GM12878 (cell line): ENCODE measurements around the gene MTA3. TPM values are rescaled to one million over a fixed set of nuclear protein-coding genes. Genes with fewer than 3 reads are reported as not detected.

Experiments
- ATAC-seq: fragments of 200-7000 bp; cut with Tn5 transposase; 3 replicates; pipeline ENCODE4 v1.9.1; 2020; ENCODE audit warnings: mild to moderate bottlenecking, moderate library complexity
- BruUV-seq: library from RNA; stranded (reverse); fragments of 400-500 nt; replicated peaks from 2 replicates; lab custom pipeline; 2021; lab: Mats Ljungman, UMichigan
- CTCF ChIA-PET: fragments of 300-600 bp; sonication (Branson Sonifier 250); formaldehyde crosslinking; extraction: SDS; loops from one replicate; lab custom pipeline; 2021; ENCODE audit warnings: inconsistent platforms; lab: Yijun Ruan, JAX
- POLR2A ChIA-PET: fragments of 350-600 bp; formaldehyde crosslinking; extraction: SDS; loops from one replicate; lab custom pipeline; 2021; ENCODE audit warnings: inconsistent platforms; lab: Charles Lee
- RAD21 ChIA-PET: fragments of 300-600 bp; sonication (Branson Sonifier 250); formaldehyde crosslinking; loops from one replicate; lab custom pipeline; 2023; ENCODE audit warnings: antibody characterized with exemption; ENCODE audit not compliant: unreplicated experiment; lab: Charles Lee
- SMC1A ChIA-PET: fragments of 300-600 bp; sonication (Branson Sonifier 250); formaldehyde crosslinking; loops from one replicate; lab custom pipeline; 2023; ENCODE audit not compliant: unreplicated experiment, uncharacterized antibody; lab: Charles Lee
- DNase-seq: peaks from one replicate; pipeline ENCODE4 v3.0.0-alpha.2; 2011; ENCODE audit warnings: low read depth, low spot score
- FAIRE-seq: peaks from 3 replicates; lab custom pipeline; 2011; peaks lifted over from hg19 to GRCh38; lab: Jason Lieb, UNC
- H2AFZ ChIP-seq: 2 replicates; pipeline ENCODE4 v1.6.0; 2011; ENCODE audit warnings: low read depth, low read length, control low read depth; ENCODE audit not compliant: control insufficient read depth
- H3K27ac ChIP-seq: 2 replicates; pipeline ENCODE4 v1.5.1; 2011; ENCODE audit warnings: control low read depth; ENCODE audit not compliant: control insufficient read depth, insufficient read depth
- H3K27me3 ChIP-seq, 2 experiments: replicated peaks in 1 of 2; 2 replicates each; pipeline versions ENCODE4 v1.6.0 to v1.6.1; 2011; ENCODE audit warnings: low read length in 1 of 2; ENCODE audit not compliant: control insufficient read depth in 2 of 2, insufficient read depth in 2 of 2
- H3K36me3 ChIP-seq, 2 experiments: 2 replicates each; pipeline ENCODE4 v1.5.1; 2011; ENCODE audit warnings: low read length in 1 of 2; ENCODE audit not compliant: control insufficient read depth in 2 of 2, insufficient read depth in 2 of 2
- H3K4me1 ChIP-seq: 2 replicates; pipeline ENCODE4 v1.6.1; 2011; ENCODE audit warnings: mild to moderate bottlenecking, low read length, moderate library complexity, mixed read lengths; ENCODE audit not compliant: control insufficient read depth, insufficient read depth
- H3K4me2 ChIP-seq: 2 replicates; pipeline ENCODE4 v1.6.0; 2011; ENCODE audit warnings: control low read depth; ENCODE audit not compliant: control insufficient read depth, insufficient read depth
- H3K4me3 ChIP-seq: fragments of 200-600 bp; sonication (generic); 2 replicates; pipeline ENCODE4 v1.5.1; 2016
- H3K79me2 ChIP-seq: 2 replicates; pipeline ENCODE4 v1.6.0; 2011; ENCODE audit warnings: low read length; ENCODE audit not compliant: control insufficient read depth, insufficient read depth
- H3K9ac ChIP-seq: 2 replicates; pipeline ENCODE4 v1.8.0; 2011; ENCODE audit warnings: low read length, control low read depth, mixed read lengths; ENCODE audit not compliant: control insufficient read depth, insufficient read depth
- H3K9me3 ChIP-seq: replicated peaks from 3 replicates; pipeline ENCODE4 v1.5.1; 2011; ENCODE audit warnings: mild to moderate bottlenecking, low read length; ENCODE audit not compliant: control insufficient read depth, insufficient read depth
- H4K20me1 ChIP-seq: 2 replicates; pipeline ENCODE4 v1.6.0; 2011; ENCODE audit not compliant: control insufficient read depth, insufficient read depth
- ATF7 ChIP-seq: fragments of 450-650 bp; IDR thresholded peaks from 2 replicates; pipeline ENCODE4 v1.6.1; 2016; ENCODE audit warnings: low read depth, mild to moderate bottlenecking
- BCL11A ChIP-seq: IDR thresholded peaks from 2 replicates; pipeline ENCODE4 v1.6.1; 2011; ENCODE audit warnings: low read depth, low read length
- EED ChIP-seq: sonication (generic); IDR thresholded peaks from 2 replicates; pipeline ENCODE4 v1.6.1; 2016; ENCODE audit warnings: antibody characterized with exemption, low read depth
- ETV6 ChIP-seq, 2 experiments: fragments of 450-650 bp in 1 of 2; IDR thresholded peaks in 1 of 2; conservative IDR thresholded peaks in 1 of 2; 2 replicates each; pipeline ENCODE4 v1.6.1; 2014; ENCODE audit warnings: antibody characterized with exemption in 1 of 2, borderline replicate concordance in 1 of 2, low read depth in 1 of 2, mild to moderate bottlenecking in 1 of 2, moderate library complexity in 1 of 2
- HDGF ChIP-seq: fragments of 450-650 bp; IDR thresholded peaks from 2 replicates; pipeline ENCODE4 v1.6.1; 2016; ENCODE audit warnings: antibody characterized with exemption
- KAT2A ChIP-seq: conservative IDR thresholded peaks from 2 replicates; pipeline ENCODE4 v1.6.1; 2011; ENCODE audit warnings: low read depth, low read length; ENCODE audit not compliant: control insufficient read depth
- MLLT1 ChIP-seq: fragments of 450-650 bp; IDR thresholded peaks from 2 replicates; pipeline ENCODE4 v1.6.1; 2016; ENCODE audit warnings: mild to moderate bottlenecking
- NFYA ChIP-seq: IDR thresholded peaks from 2 replicates; pipeline ENCODE4 v1.6.1; 2011; ENCODE audit warnings: low read depth, mild to moderate bottlenecking, low read length, improper control_type of control experiment, borderline replicate concordance
- NFYB ChIP-seq: IDR thresholded peaks from 2 replicates; pipeline ENCODE4 v1.6.1; 2011; ENCODE audit warnings: low read depth, mild to moderate bottlenecking, low read length, improper control_type of control experiment, moderate library complexity; ENCODE audit not compliant: insufficient read depth
- NKRF ChIP-seq: fragments of 450-650 bp; conservative IDR thresholded peaks from 2 replicates; pipeline ENCODE4 v1.6.1; 2017; ENCODE audit warnings: mild to moderate bottlenecking, moderate library complexity
- NR2F1 ChIP-seq: fragments of 450-650 bp; conservative IDR thresholded peaks from 2 replicates; pipeline ENCODE4 v1.6.1; 2017; ENCODE audit warnings: mild to moderate bottlenecking
- PAX8 ChIP-seq: fragments of 450-650 bp; IDR thresholded peaks from 2 replicates; pipeline ENCODE4 v1.6.1; 2017; ENCODE audit warnings: mild to moderate bottlenecking, moderate library complexity
- RCOR1 ChIP-seq: conservative IDR thresholded peaks from 2 replicates; pipeline ENCODE4 v1.6.1; 2012; ENCODE audit warnings: low read depth, low read length, improper control_type of control experiment
- SRF ChIP-seq, 2 experiments: IDR thresholded peaks; 2 replicates each; pipeline ENCODE4 v1.6.1; 2011; ENCODE audit warnings: low read depth in 2 of 2, low read length in 2 of 2, mild to moderate bottlenecking in 1 of 2, moderate library complexity in 1 of 2
- TBL1XR1 ChIP-seq: IDR thresholded peaks from 2 replicates; pipeline ENCODE4 v1.6.1; 2012; ENCODE audit warnings: low read depth, low read length, improper control_type of control experiment
- ZNF207 ChIP-seq: fragments of 450-650 bp; IDR thresholded peaks from 2 replicates; pipeline ENCODE4 v1.6.1; 2014; ENCODE audit warnings: antibody characterized with exemption, mild to moderate bottlenecking, borderline replicate concordance
- ZNF384 ChIP-seq: IDR thresholded peaks from 2 replicates; pipeline ENCODE4 v1.6.1; 2012; ENCODE audit warnings: low read depth, mild to moderate bottlenecking, low read length, improper control_type of control experiment, borderline replicate concordance
- WGBS: methylation state at CpG from one replicate; pipeline ENCODE4 v1.1.6; 2016; ENCODE audit warnings: low lambda C conversion rate; ENCODE audit not compliant: insufficient replicate concordance, insufficient coverage; ENCODE audit errors: missing lambda C conversion rate; 5-methylcytosine and 5-hydroxymethylcytosine counted together
- in situ Hi-C: fragments of 300-500 bp; cut with MboI; formaldehyde crosslinking; loops from 9 replicates; pipeline ENCODE4 v1.14.3; 2018; ENCODE audit warnings: mixed read lengths
- intact Hi-C: fragments of 100-400 bp; cut with micrococcal nuclease; formaldehyde crosslinking; loops from one replicate; pipeline ENCODE4 v1.14.2; 2022; ENCODE audit not compliant: unreplicated experiment
- polyA plus RNA-seq, 11 experiments: library from polyadenylated mRNA; depleted of rRNA in 4 of 11; unstranded in 6 of 11; stranded (reverse) in 5 of 11; fragments of >200 nt; fragmentation: Nextera tagmentation in 4 of 11; fragmentation: Illumina TruSeq in 1 of 11; extraction: Ambion mirVana in 4 of 11; extraction: Trizol in 1 of 11; gene quantifications; 1 replicate in 1 of 11; 2 replicates in 10 of 11; pipeline versions ENCODE4 v1.2.1 to v1.2.3, GENCODE V29; 2011 to 2016; ENCODE audit warnings: inconsistent platforms in 2 of 11, missing spikeins in 2 of 11, low read depth in 1 of 11
- total RNA-seq, 4 experiments: library from RNA; depleted of rRNA in 3 of 4; stranded (reverse); fragments of >200 nt in 3 of 4; fragmentation: Illumina TruSeq in 1 of 4; extraction: Trizol in 1 of 4; gene quantifications; 2 replicates each; pipeline versions ENCODE4 v1.2.1 to v1.2.3, GENCODE V29; 2013 to 2021

MTA3 gene
- total and polyA plus RNA-seq, 10 of the 15 experiments (the other 5 are each of a cell fraction or from before 2014, with no cell fraction given) = 17.6 to 45.5 (median 26.5) TPM

- FAIRE-seq (no peak), DNase-seq (no peak), ATAC-seq (no peak)
- H2AFZ ChIP-seq = no peak overlapping the region
- peaks cover 19% of the 10 kb centered on the region for H3K4me1 ChIP-seq
- ChIA-PET CTCF (no interaction called here), RAD21 (interaction anchor here (0.7 to 1.1 kb wide), 2 partner anchors 67 to 70 kb away, joined by 3 to 4 read pairs; partner anchors contain the start of gene HAAO), POLR2A (interaction anchor here (1.1 kb wide), 1 partner anchor 28 kb away, joined by 4 read pairs; no protein-coding TSS in a partner anchor), SMC1A (interaction anchor here (2.9 kb wide), 1 partner anchor 28 kb away, joined by 7 read pairs; no protein-coding TSS in a partner anchor)
- H3K4me3 ChIP-seq = no peak overlapping the region
- H3K9ac ChIP-seq = no peak overlapping the region
- BruUV-seq = no TSS peak
- no peak for TF ChIP-seq ETV6 (conservative IDR thresholded peaks at IDR 0.05 in 1 of 2, IDR thresholded peaks at IDR 0.05 in 1 of 2; ENCODE audit: borderline replicate concordance in 1 of 2, low read depth in 1 of 2)
- no peak for TF ChIP-seq NFYA
- TF ChIP-seq HDGF = no peak
- no peak for TF ChIP-seq SRF (IDR thresholded peaks at IDR 0.05; ENCODE audit: low read depth in 2 of 2, low read length in 2 of 2)
- TF ChIP-seq NKRF = no peak
- no peak for TF ChIP-seq NR2F1
- TF ChIP-seq PAX8 = no peak
- TF ChIP-seq EED = no peak
- no peak for TF ChIP-seq ATF7
- no peak for TF ChIP-seq ZNF384
- TF ChIP-seq RCOR1 = no peak
- no peak for TF ChIP-seq NFYB
- no peak for TF ChIP-seq ZNF207
- no peak for TF ChIP-seq KAT2A
- TF ChIP-seq BCL11A = no peak
- no peak for TF ChIP-seq MLLT1
- no peak for TF ChIP-seq TBL1XR1
- in situ Hi-C loops (no loop called here), intact Hi-C loops (loop anchor here (5.0 kb wide), 1 partner anchor 67 kb away; the partner anchor contains the start of gene HAAO)
- no peaks in the 10 kb centered on the region; the same call in 2 of the 3 replicates for H3K9me3 ChIP-seq
- no peak overlapping the region for H3K4me2 ChIP-seq
- no peaks in the 10 kb centered on the region for H4K20me1 ChIP-seq
- no peaks in the 10 kb centered on the region for H3K27me3 ChIP-seq
- no peaks in the 10 kb centered on the region for H3K79me2 ChIP-seq
- peaks cover 0 to 3% of the 10 kb centered on the region in 2 experiments; a peak in 1 of 4 replicates for H3K36me3 ChIP-seq
- 96% methylated on average over 2 of the region's 2 CpGs for WGBS
- no peak overlapping the region for H3K27ac ChIP-seq
Measured at GRCh38 chr2:42724886-42725285, 156.5 kb downstream of the MTA3 start.
